C4-2B (cell line): Measurements from ENCODE around the gene ADAMTS13.

Experiments used
- ZFX ChIP-seq: fragments of 450-650 bp; IDR thresholded peaks from 2 replicates; pipeline ENCODE4 v1.6.1; 2017
- TF ChIP-seq, protein P1 (sequence below): fragments of 450-650 bp; conservative IDR thresholded peaks from 2 replicates; pipeline ENCODE4 v1.5.1; 2017; ENCODE audit warnings: mild to moderate bottlenecking

DNA sequence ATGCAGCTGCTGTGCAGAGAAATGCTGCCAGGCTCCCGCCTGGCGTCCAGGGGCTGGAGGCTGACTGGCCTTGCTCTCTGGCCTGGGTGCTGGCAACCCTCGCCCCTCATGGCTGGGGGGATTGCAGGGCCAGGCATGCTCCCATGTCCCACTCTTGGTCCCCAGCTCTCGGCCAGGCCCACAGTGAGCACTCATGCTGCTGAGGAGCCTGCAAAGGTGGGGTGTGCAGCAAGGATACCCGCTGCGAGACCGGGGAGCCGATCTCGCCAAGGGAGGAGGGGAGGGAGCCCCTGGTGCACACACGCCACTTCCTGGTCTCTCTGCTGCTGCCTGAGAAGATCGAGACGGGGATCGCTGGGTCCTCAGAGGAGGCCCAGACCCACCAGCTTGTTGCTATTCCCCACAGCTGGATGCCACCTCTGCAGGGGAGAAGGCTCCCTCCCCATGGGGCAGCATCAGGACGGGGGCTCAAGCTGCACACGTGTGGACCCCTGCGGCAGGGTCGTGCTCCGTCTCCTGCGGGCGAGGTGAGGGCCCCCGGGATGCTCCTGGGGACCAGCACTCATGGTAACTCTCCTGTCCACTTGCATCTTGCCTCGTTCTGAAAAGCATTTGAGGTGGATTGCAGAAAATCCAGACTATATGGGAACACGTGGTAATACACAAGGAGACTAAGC is 23.3 kb downstream of the ADAMTS13 start:
- TF ChIP-seq, protein P1, sequence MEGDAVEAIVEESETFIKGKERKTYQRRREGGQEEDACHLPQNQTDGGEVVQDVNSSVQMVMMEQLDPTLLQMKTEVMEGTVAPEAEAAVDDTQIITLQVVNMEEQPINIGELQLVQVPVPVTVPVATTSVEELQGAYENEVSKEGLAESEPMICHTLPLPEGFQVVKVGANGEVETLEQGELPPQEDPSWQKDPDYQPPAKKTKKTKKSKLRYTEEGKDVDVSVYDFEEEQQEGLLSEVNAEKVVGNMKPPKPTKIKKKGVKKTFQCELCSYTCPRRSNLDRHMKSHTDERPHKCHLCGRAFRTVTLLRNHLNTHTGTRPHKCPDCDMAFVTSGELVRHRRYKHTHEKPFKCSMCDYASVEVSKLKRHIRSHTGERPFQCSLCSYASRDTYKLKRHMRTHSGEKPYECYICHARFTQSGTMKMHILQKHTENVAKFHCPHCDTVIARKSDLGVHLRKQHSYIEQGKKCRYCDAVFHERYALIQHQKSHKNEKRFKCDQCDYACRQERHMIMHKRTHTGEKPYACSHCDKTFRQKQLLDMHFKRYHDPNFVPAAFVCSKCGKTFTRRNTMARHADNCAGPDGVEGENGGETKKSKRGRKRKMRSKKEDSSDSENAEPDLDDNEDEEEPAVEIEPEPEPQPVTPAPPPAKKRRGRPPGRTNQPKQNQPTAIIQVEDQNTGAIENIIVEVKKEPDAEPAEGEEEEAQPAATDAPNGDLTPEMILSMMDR, result no peak
- TF ChIP-seq ZFX, result no peak
